ENCODE data around the gene NCBP1. TPM values are rescaled to one million over a fixed set of nuclear protein-coding genes. Genes with fewer than 3 reads are reported as not detected.

NCBP1 gene
- total RNA-seq, 1 donor from 2014 or later: 55.9 TPM

DNA sequence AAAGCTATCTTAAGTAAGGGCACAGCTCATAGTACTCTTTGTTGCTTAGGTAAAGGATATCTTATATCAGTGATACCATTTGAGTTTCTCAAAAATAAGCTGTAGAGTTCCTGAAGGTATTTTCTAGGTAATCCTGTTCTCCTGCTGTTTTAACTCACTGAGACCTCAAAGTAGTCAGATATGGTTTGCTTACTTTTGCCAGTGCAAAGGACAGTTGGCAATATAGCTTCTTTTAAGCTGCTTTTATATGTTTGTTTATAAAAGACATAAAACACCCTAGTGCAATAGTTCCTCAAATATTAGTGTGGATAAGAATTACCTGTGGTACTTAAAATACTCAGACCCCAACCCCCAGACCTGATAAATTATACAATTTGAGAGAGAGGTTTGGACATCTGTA is 12.1 kb downstream of the NCBP1 start:
- no peak overlapping the region for H3K4me3 Mint-ChIP-seq
- H3K9me3 ChIP-seq (ENCODE audit: low read depth): no peaks in the 10 kb centered on the region
- peaks cover 11% of the 10 kb centered on the region for H3K36me3 Mint-ChIP-seq
- H3K36me3 ChIP-seq: peaks cover 21% of the 10 kb centered on the region
- no peaks in the 10 kb centered on the region for H3K9me3 Mint-ChIP-seq
- H3K27me3 Mint-ChIP-seq (ENCODE audit: insufficient read depth, low read depth): no peaks in the 10 kb centered on the region
- no peak overlapping the region for H3K27ac ChIP-seq
- no peak overlapping the region for H3K9ac ChIP-seq
- H3K79me2 ChIP-seq (ENCODE audit: low read depth): peaks cover 17% of the 10 kb centered on the region
- TF ChIP-seq, protein P1, sequence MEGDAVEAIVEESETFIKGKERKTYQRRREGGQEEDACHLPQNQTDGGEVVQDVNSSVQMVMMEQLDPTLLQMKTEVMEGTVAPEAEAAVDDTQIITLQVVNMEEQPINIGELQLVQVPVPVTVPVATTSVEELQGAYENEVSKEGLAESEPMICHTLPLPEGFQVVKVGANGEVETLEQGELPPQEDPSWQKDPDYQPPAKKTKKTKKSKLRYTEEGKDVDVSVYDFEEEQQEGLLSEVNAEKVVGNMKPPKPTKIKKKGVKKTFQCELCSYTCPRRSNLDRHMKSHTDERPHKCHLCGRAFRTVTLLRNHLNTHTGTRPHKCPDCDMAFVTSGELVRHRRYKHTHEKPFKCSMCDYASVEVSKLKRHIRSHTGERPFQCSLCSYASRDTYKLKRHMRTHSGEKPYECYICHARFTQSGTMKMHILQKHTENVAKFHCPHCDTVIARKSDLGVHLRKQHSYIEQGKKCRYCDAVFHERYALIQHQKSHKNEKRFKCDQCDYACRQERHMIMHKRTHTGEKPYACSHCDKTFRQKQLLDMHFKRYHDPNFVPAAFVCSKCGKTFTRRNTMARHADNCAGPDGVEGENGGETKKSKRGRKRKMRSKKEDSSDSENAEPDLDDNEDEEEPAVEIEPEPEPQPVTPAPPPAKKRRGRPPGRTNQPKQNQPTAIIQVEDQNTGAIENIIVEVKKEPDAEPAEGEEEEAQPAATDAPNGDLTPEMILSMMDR (IDR thresholded peaks at IDR 0.05): no peak
- no peak for TF ChIP-seq EZH2 (IDR thresholded peaks at IDR 0.05)
- no peak for TF ChIP-seq EZH2phosphoT487 (IDR thresholded peaks at IDR 0.05)
- no peaks in the 10 kb centered on the region for H3F3A ChIP-seq (ENCODE audit: low read depth)
- no peaks in the 10 kb centered on the region for H3K4me1 Mint-ChIP-seq
- H3K27ac Mint-ChIP-seq: no peak overlapping the region
- H3K27me3 ChIP-seq: no peaks in the 10 kb centered on the region
- no peak overlapping the region for H2AFZ ChIP-seq (replicated peaks)
- H3K4me3 ChIP-seq: no peak overlapping the region
- no peak for DNase-seq (ENCODE audit: low spot score)
- H3K4me1 ChIP-seq: no peaks in the 10 kb centered on the region
- peaks cover 4% of the 10 kb centered on the region for H4K20me1 ChIP-seq (ENCODE audit: low read depth)
- H3K4me2 ChIP-seq: no peak overlapping the region

DNA sequence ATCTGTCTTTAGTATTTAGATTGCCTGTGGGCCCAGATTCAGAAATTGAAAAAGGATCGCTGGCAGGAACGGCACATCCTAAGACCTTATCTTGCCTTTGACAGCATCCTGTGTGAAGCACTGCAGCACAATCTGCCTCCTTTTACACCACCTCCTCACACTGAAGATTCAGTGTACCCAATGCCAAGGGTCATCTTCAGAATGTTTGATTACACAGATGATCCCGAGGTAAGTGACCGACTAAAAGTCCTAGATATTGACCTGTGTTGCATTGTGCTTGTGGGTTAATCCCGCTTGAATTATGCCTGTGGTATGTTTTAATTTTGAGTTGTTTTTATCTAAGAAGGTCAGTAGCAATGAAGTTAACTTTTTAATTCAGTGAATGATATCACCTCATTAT is 14.4 kb downstream of the NCBP1 start:
- H3K36me3 Mint-ChIP-seq: peaks cover 13% of the 10 kb centered on the region
- H3K27ac Mint-ChIP-seq: peak overlapping the region; percentile 32
- no peak overlapping the region for H3K4me3 Mint-ChIP-seq

DNA sequence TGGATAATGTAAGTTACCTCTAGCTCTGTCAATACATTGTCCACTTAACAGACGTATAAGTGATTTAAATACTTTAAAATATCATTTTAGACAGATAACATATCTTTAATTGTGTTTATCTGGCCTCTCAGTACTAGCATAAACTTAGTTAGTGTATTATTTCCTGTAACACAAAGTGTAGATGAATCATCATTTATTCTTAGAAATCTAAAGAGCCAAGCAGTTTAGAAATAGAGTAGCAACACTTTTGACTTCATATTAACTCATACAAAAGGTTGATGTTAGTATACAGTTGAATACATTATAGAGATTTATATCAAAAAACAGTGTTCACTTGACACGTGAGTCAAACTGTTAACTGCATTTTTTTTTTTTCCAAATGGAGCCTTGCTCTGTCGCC is 18.0 kb downstream of the NCBP1 start:
- Histone ChIP-seq H3K27ac (no peak overlapping the region), H3K9ac (no peak overlapping the region), H3K4me1 (no peaks in the 10 kb centered on the region), H3K4me2 (no peak overlapping the region), H3K27me3 (no peaks in the 10 kb centered on the region), H3K9me3 (ENCODE audit: low read depth) (no peaks in the 10 kb centered on the region), H3F3A (ENCODE audit: low read depth) (no peaks in the 10 kb centered on the region), H3K79me2 (ENCODE audit: low read depth) (no peaks in the 10 kb centered on the region), H2AFZ (replicated peaks) (no peak overlapping the region), H3K36me3 (peaks cover 45% of the 10 kb centered on the region), H4K20me1 (ENCODE audit: low read depth) (peaks cover 5% of the 10 kb centered on the region), H3K4me3 (no peak overlapping the region)
- Mint-ChIP-seq H3K27ac (no peak overlapping the region), H3K9me3 (no peaks in the 10 kb centered on the region), H3K27me3 (ENCODE audit: insufficient read depth, low read depth) (no peaks in the 10 kb centered on the region), H3K4me1 (no peaks in the 10 kb centered on the region), H3K4me3 (no peak overlapping the region), H3K36me3 (peaks cover 24% of the 10 kb centered on the region)
- TF ChIP-seq, protein P1 (IDR thresholded peaks at IDR 0.05): no peak
- TF ChIP-seq EZH2 (IDR thresholded peaks at IDR 0.05) (no peak), EZH2phosphoT487 (IDR thresholded peaks at IDR 0.05) (no peak)
- DNase-seq (ENCODE audit: low spot score): no peak

More for the DNA sequence above, 14.4 kb downstream of the NCBP1 start:
- H3K4me1 ChIP-seq: no peaks in the 10 kb centered on the region
- H2AFZ ChIP-seq (replicated peaks): no peak overlapping the region
- no peak for TF ChIP-seq EZH2phosphoT487 (IDR thresholded peaks at IDR 0.05)
- TF ChIP-seq, protein P1 (IDR thresholded peaks at IDR 0.05): no peak
- no peak for TF ChIP-seq EZH2 (IDR thresholded peaks at IDR 0.05)
- no peaks in the 10 kb centered on the region for H3K27me3 Mint-ChIP-seq (ENCODE audit: insufficient read depth, low read depth)
- H3K36me3 ChIP-seq: peaks cover 23% of the 10 kb centered on the region
- no peaks in the 10 kb centered on the region for H3K9me3 Mint-ChIP-seq
- H3K27me3 ChIP-seq: no peaks in the 10 kb centered on the region
- H3K4me3 ChIP-seq: no peak overlapping the region
- no peaks in the 10 kb centered on the region for H3K9me3 ChIP-seq (ENCODE audit: low read depth)
- H3K27ac ChIP-seq: no peak overlapping the region
- no peak overlapping the region for H3K4me2 ChIP-seq
- no peaks in the 10 kb centered on the region for H3K79me2 ChIP-seq (ENCODE audit: low read depth)
- no peak for DNase-seq (ENCODE audit: low spot score)
- H3K4me1 Mint-ChIP-seq: no peaks in the 10 kb centered on the region
- no peak overlapping the region for H3K9ac ChIP-seq
- H4K20me1 ChIP-seq (ENCODE audit: low read depth): peaks cover 5% of the 10 kb centered on the region
- H3F3A ChIP-seq (ENCODE audit: low read depth): no peaks in the 10 kb centered on the region

All from neural progenitor cell (in vitro differentiated cells).